ENCODE measurements around the gene MME. TPM values are rescaled to one million over a fixed set of nuclear protein-coding genes. Genes with fewer than 3 reads are reported as not detected.
"Not testable (repeated sequence)": the region's sequence is repeated elsewhere in the genome, so short reads cannot be mapped to it uniquely, and the experiment has no call there.

MME gene
- total RNA-seq, 1 experiment from 2014 or later, result 14.4 TPM

DNA sequence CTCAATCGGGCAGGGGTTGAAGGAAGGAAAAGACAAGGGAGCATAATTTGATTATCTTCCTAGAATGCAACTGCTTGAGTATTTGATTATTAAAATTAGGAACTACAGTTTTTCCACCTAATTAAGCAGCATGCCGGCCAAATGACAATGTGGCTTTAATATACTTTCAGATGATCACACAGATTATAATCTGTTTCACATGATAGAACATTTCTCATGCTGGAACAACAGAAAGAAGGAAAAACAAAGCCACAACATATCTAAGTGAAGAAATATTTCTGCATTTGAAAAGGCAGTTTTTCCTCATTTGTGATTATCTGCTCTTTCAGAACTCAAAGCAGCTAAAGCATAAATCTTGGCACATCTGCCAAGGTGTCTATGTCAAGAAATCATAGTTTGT is 130.6 kb downstream of the MME start:
- no TSS peak for BruUV-seq (replicated peaks)
- intact Hi-C loops (cut with micrococcal nuclease; ENCODE audit: unreplicated experiment), result no loop called here

GRCh38 chr3:155211266-155211665 is 131.1 kb downstream of the MME start:
- no peaks in the 10 kb centered on the region for H3K36me3 Mint-ChIP-seq (ENCODE audit: insufficient read depth, unreplicated experiment)
- H3K4me1 Mint-ChIP-seq (ENCODE audit: low read depth, unreplicated experiment), result peaks cover 12% of the 10 kb centered on the region
- no peak for TF ChIP-seq CTCF (IDR thresholded peaks at IDR 0.05; ENCODE audit: unreplicated experiment)
- no peaks in the 10 kb centered on the region for H3K27me3 Mint-ChIP-seq (ENCODE audit: unreplicated experiment)
- intact Hi-C loops (cut with micrococcal nuclease; ENCODE audit: unreplicated experiment), result no loop called here
- CTCF ChIA-PET, result interaction anchor here (1.0 kb wide), 1 partner anchor 28 kb away, joined by 3 read pairs; no protein-coding TSS in a partner anchor
- no peak overlapping the region for H3K27ac Mint-ChIP-seq (ENCODE audit: unreplicated experiment)
- no TSS peak for BruUV-seq (replicated peaks)
- H3K4me3 Mint-ChIP-seq (ENCODE audit: low read depth, unreplicated experiment), result no peak overlapping the region
- H3K9me3 Mint-ChIP-seq (ENCODE audit: low read depth, unreplicated experiment), result no peaks in the 10 kb centered on the region
- no peak for DNase-seq

More for the DNA sequence above, 130.6 kb downstream of the MME start:
- H3K36me3 Mint-ChIP-seq (ENCODE audit: insufficient read depth, unreplicated experiment), result no peaks in the 10 kb centered on the region
- no peak overlapping the region for H3K27ac Mint-ChIP-seq (ENCODE audit: unreplicated experiment)
- H3K4me3 Mint-ChIP-seq (ENCODE audit: low read depth, unreplicated experiment), result no peak overlapping the region
- H3K4me1 Mint-ChIP-seq (ENCODE audit: low read depth, unreplicated experiment), result peaks cover 12% of the 10 kb centered on the region
- no peaks in the 10 kb centered on the region for H3K27me3 Mint-ChIP-seq (ENCODE audit: unreplicated experiment)
- H3K9me3 Mint-ChIP-seq (ENCODE audit: low read depth, unreplicated experiment), result no peaks in the 10 kb centered on the region
- DNase-seq, result no peak
- TF ChIP-seq CTCF (IDR thresholded peaks at IDR 0.05; ENCODE audit: unreplicated experiment), result no peak
- CTCF ChIA-PET, result no interaction called here

- H3K4me3 Mint-ChIP-seq (ENCODE audit: low read depth, unreplicated experiment), result no peak overlapping the region
- CTCF ChIA-PET, result interaction anchor here (1.0 kb wide), 1 partner anchor 29 kb away, joined by 3 read pairs; no protein-coding TSS in a partner anchor
- no peak for TF ChIP-seq CTCF (IDR thresholded peaks at IDR 0.05; ENCODE audit: unreplicated experiment)
- no peaks in the 10 kb centered on the region for H3K9me3 Mint-ChIP-seq (ENCODE audit: low read depth, unreplicated experiment)
- no TSS peak for BruUV-seq (replicated peaks)
- H3K27me3 Mint-ChIP-seq (ENCODE audit: unreplicated experiment), result no peaks in the 10 kb centered on the region
- no peak for DNase-seq
- intact Hi-C loops (cut with micrococcal nuclease; ENCODE audit: unreplicated experiment), result no loop called here
- H3K36me3 Mint-ChIP-seq (ENCODE audit: insufficient read depth, unreplicated experiment), result no peaks in the 10 kb centered on the region
- H3K27ac Mint-ChIP-seq (ENCODE audit: unreplicated experiment), result no peak overlapping the region
- H3K4me1 Mint-ChIP-seq (ENCODE audit: low read depth, unreplicated experiment), result peaks cover 12% of the 10 kb centered on the region
Observed at GRCh38 chr3:155211940-155212339, 131.8 kb downstream of the MME start.

DNA sequence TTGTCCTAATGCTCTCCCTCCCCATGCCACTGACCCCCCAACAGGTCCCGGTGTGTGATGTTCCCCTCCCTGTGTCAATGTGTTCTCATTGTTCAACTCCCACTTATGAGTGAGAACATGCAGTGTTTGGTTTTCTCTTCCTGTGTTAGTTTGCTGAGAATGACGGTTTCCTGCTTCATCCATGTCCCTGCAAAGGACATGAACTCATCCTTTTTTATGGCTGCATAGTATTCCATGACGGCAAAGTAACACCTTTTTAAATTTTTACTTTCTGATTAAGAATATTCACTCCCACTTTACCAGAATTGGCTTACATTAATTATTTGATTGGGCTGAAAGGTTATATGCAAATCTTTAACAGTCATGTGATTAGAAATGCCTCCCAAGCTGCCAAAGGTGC is 135.9 kb downstream of the MME start:
- H3K4me3 Mint-ChIP-seq (ENCODE audit: low read depth, unreplicated experiment); DNase-seq; intact Hi-C loops (cut with micrococcal nuclease; ENCODE audit: unreplicated experiment); CTCF ChIA-PET; H3K9me3 Mint-ChIP-seq (ENCODE audit: low read depth, unreplicated experiment); H3K36me3 Mint-ChIP-seq (ENCODE audit: insufficient read depth, unreplicated experiment); BruUV-seq (replicated peaks); H3K4me1 Mint-ChIP-seq (ENCODE audit: low read depth, unreplicated experiment); H3K27ac Mint-ChIP-seq (ENCODE audit: unreplicated experiment); H3K27me3 Mint-ChIP-seq (ENCODE audit: unreplicated experiment): not testable (repeated sequence)

- Mint-ChIP-seq H3K4me1 (ENCODE audit: low read depth, unreplicated experiment) (no peaks in the 10 kb centered on the region), H3K27ac (ENCODE audit: unreplicated experiment) (no peak overlapping the region), H3K4me3 (ENCODE audit: low read depth, unreplicated experiment) (no peak overlapping the region), H3K27me3 (ENCODE audit: unreplicated experiment) (no peaks in the 10 kb centered on the region), H3K9me3 (ENCODE audit: low read depth, unreplicated experiment) (peaks cover 3% of the 10 kb centered on the region), H3K36me3 (ENCODE audit: insufficient read depth, unreplicated experiment) (no peaks in the 10 kb centered on the region)
- no TSS peak for BruUV-seq (replicated peaks)
- TF ChIP-seq CTCF (IDR thresholded peaks at IDR 0.05; ENCODE audit: unreplicated experiment), result no peak
- intact Hi-C loops (cut with micrococcal nuclease; ENCODE audit: unreplicated experiment), result no loop called here
- CTCF ChIA-PET, result no interaction called here
- DNase-seq, result no peak
Observed at GRCh38 chr3:155217591-155217990, 137.5 kb downstream of the MME start.

Data from Calu3 (cell line).